ENCODE data around the gene H6PD.

Gene H6PD

DNA sequence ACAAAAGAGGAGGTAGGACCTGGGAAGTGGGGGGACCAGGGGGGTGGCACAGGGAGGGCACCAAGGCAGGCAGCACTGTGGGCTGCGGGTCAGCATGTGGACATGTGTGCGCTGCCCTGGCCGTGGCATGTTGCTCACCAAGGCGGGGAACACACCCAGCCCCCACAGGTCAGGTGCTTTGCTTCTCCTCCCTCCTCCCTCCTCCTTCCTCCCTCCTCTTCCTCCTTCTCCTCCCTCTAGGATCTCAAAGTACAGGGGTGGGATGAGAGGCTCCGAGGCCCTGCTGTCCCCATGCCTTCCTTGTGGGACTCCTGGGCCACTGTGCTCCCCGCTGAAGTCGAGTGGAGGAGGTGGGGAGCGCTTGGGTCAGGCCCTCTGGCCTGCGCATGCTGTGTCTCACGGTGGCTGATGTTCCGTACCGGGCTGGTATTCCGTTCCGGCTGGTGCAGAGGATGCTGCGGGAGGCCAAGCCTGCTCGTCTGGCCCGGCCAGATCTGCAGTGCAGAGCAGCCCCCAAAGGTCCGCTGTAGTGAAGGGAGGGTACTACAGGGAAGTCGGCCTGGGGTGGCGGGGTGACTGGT lies 84.7 kb downstream of the H6PD start:
- no peak for DNase-seq (ENCODE audit: low read depth)

GRCh38 chr1:9319789-9320519 lies 85.4 kb downstream of the H6PD start:
- DNase-seq (ENCODE audit: low read depth) = no peak

All from stimulated activated CD8-positive, alpha-beta memory T cell treated with anti-CD3 and anti-CD28 coated beads, Interleukin-4, amount 100 ng/mL, for 24 hours (primary cell).